NT2/D1 (cell line): ENCODE measurements around the gene EIF3B.

Experiments used
- SUZ12 ChIP-seq: IDR thresholded peaks from 2 replicates; pipeline ENCODE4 v1.6.1; 2011; ENCODE audit not compliant: insufficient read length, insufficient read depth; ENCODE audit errors: extremely low read depth
- YY1 ChIP-seq: IDR thresholded peaks from 2 replicates; pipeline ENCODE4 v1.6.1; 2011; ENCODE audit not compliant: insufficient read length, insufficient read depth

GRCh38 chr7:2307690-2308107 is 46.9 kb upstream of the EIF3B start:
- no peak for TF ChIP-seq YY1
- no peak for TF ChIP-seq SUZ12
